Psoas muscle (tissue), 8 donors: Measurements from ENCODE around the gene NPRL2. TPM values are rescaled to one million over a fixed set of nuclear protein-coding genes. Genes with fewer than 3 reads are reported as not detected.

ENCODE experiments used
- ATAC-seq, 4 donors: fragments of 200-7000 bp; cut with Tn5 transposase; one replicate each; pipeline ENCODE4 v1.9.1; 2020; ENCODE audit warnings: moderate library complexity in 3 of 4, mild to moderate bottlenecking in 2 of 4
- DNase-seq, 2 donors: peaks; one replicate each; pipeline ENCODE4 v3.0.0-alpha.2; 2020
- H3K27ac ChIP-seq: fragments of 200-600 bp; one replicate; pipeline ENCODE4 v1.8.0; 2022
- H3K27me3 ChIP-seq, 3 donors: fragments of 200-600 bp in 1 of 3; one replicate each; pipeline versions ENCODE4 v1.6.1 to v1.8.0; 2013 to 2022; ENCODE audit warnings: low read length in 2 of 3, mild to moderate bottlenecking in 2 of 3, moderate library complexity in 1 of 3; ENCODE audit not compliant: insufficient read depth in 3 of 3
- H3K36me3 ChIP-seq, 2 donors: fragments of 200-600 bp in 1 of 2; one replicate each; pipeline versions ENCODE4 v1.6.1 to v1.8.0; 2013 to 2022; ENCODE audit warnings: low read depth in 1 of 2, mild to moderate bottlenecking in 1 of 2, moderate library complexity in 1 of 2; ENCODE audit not compliant: insufficient read depth in 1 of 2
- H3K4me1 ChIP-seq: fragments of 200-600 bp; one replicate; pipeline ENCODE4 v1.8.0; 2022
- H3K4me3 ChIP-seq: fragments of 200-600 bp; one replicate; pipeline ENCODE4 v1.8.0; 2022; ENCODE audit warnings: mild to moderate bottlenecking
- H3K9me3 ChIP-seq: fragments of 200-600 bp; one replicate; pipeline ENCODE4 v1.8.0; 2022
- WGBS, 3 donors: extraction: QIAGEN DNeasy Blood & Tissue Kit; methylation state at CpG; one replicate each; pipeline versions ENCODE4 v1.1.6 to v1.1.7; 2013; 5-methylcytosine and 5-hydroxymethylcytosine counted together
- intact Hi-C, 2 donors: fragments of 100-400 bp; cut with DNase I; formaldehyde crosslinking; loops; one replicate each; pipeline versions ENCODE4 v1.11.0 to v1.14.2; 2022
- long read RNA-seq, 2 donors: library from polyadenylated mRNA; unstranded; transcript quantifications; one replicate each; pipeline ENCODE4 v2.0.0, GENCODE V29; 2021
- polyA plus RNA-seq, 3 donors: library from polyadenylated mRNA; stranded (reverse); fragments of 200-250 nt; gene quantifications; one replicate each; pipeline ENCODE4 v1.2.3, GENCODE V29; 2013
- total RNA-seq, 4 donors: library from RNA; stranded (reverse); fragmentation: NEBNext Ultra II Directional in 2 of 4; extraction: Animal tissue kit (Norgen Biotek cat#: 25700) in 2 of 4; gene quantifications; one replicate each; pipeline versions ENCODE4 v1.2.1 to v1.2.4, GENCODE V29; 2021 to 2023
- TF ChIP-seq, protein P1 (sequence below): fragments of 200-600 bp; IDR thresholded peaks from one replicate; pipeline ENCODE4 v1.8.0; 2022; ENCODE audit warnings: antibody characterized with exemption
- donor health status: healthy with polysubstance abuse.
- donor health status: DM: no; HTN: no; CAD: no; lungs with moderate emphysema.
- donor health status: Bipolar disorder and iron deficiency.
- donor health status: healthy.
- donor health status: DM: yes; HTN: yes; CAD: no.
- donor health status: DM: no; HTN: no; CAD: no.
- donor health status: DM: no; HTN: no; CAD: no.
- donor health status: DM: yes; HTN: yes; CAD: no.

The NPRL2 gene
- total RNA-seq (10 to 100 TPM; 16.1 to 29.5 (median 19.6) TPM), polyA plus RNA-seq (10 to 100 TPM; 21.5 to 36.6 (median 21.7) TPM)
- long read RNA-seq, donor 1, transcript NPRL2-201 (11 exons, 1,700 nt) = major isoform, 17 of 29 reads
- long read RNA-seq, donor 1, partial matches to known transcripts = 1 of 29 reads
- long read RNA-seq, donor 1, other reads (novel, unspliced or antisense) = 10 of 29 reads
- long read RNA-seq, donor 2, transcript NPRL2-201 (11 exons, 1,700 nt) = major isoform, 28 of 41 reads
- long read RNA-seq, donor 2, partial matches to known transcripts = 2 of 41 reads
- long read RNA-seq, donor 2, other reads (novel, unspliced or antisense) = 11 of 41 reads

DNA sequence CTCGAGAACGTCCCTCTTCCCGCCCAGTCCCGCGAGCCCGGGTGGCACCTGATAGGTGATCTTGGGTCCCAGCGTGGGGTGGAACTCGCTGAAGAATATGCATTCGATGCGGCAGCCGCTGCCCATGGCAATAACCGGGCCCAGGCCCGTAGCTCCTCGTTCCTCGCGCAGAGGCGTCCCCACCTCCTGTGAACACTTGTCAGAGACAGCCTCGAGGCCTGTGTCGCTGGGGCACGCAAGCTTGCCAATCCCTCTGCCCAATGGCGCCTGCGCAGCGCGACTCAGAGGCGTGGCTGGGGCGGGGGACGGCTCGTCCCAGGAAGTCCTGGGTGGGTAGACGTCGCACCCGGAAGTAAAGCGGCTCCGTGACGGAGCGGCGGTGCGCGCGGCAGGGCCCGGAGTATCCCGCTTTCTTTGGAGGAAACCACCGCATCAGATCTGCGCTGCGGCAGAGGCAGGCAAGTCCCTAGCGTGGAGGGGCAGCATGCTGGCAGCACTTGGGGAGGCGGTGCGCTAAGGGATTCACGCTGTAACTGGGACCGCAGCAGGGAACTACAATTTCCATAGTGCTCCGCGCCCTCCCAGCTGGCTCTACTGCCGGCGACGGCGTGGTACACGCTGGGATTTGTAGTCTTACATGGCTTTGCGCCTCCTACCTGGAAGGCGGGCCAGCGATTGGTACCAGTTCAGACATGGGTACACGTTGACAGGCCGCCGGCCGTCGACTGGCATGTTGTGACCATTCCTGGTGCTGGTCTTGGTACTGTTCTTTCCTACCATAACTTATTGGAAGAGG lies at the start of gene NPRL2, which contains the start of gene CYB561D2:
Gene NPRL2, minus strand, starts transcription at position 249 of the 796 bp plus-strand sequence. Its CDS starts 123 bp downstream, at position 126.
Gene CYB561D2, plus strand, starts transcription at position 336 of the 796 bp plus-strand sequence. CDS start 572 bp downstream, outside the sequence.
- Histone ChIP-seq H3K36me3 (peaks cover 5 to 50% of the 10 kb centered on the region in 2 donors), H3K9me3 (no peaks in the 10 kb centered on the region), H3K27me3 (no peaks in the 10 kb centered on the region), H3K4me1 (peaks cover 43% of the 10 kb centered on the region), H3K27ac (peak within 1 kb of the TSS; percentile 97), H3K4me3 (peak within 1 kb of the TSS; percentile 92)
- 0 to 1% (median 1%) methylated on average over 63 to 64 of the region's 64 CpGs for WGBS, 3 donors
- peak; percentile 98 to 99 for DNase-seq
- peak; percentile 94 to 96 (median 94) for ATAC-seq
- TF ChIP-seq, protein P1, sequence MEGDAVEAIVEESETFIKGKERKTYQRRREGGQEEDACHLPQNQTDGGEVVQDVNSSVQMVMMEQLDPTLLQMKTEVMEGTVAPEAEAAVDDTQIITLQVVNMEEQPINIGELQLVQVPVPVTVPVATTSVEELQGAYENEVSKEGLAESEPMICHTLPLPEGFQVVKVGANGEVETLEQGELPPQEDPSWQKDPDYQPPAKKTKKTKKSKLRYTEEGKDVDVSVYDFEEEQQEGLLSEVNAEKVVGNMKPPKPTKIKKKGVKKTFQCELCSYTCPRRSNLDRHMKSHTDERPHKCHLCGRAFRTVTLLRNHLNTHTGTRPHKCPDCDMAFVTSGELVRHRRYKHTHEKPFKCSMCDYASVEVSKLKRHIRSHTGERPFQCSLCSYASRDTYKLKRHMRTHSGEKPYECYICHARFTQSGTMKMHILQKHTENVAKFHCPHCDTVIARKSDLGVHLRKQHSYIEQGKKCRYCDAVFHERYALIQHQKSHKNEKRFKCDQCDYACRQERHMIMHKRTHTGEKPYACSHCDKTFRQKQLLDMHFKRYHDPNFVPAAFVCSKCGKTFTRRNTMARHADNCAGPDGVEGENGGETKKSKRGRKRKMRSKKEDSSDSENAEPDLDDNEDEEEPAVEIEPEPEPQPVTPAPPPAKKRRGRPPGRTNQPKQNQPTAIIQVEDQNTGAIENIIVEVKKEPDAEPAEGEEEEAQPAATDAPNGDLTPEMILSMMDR = no peak
- intact Hi-C loops = no loop called here

DNA sequence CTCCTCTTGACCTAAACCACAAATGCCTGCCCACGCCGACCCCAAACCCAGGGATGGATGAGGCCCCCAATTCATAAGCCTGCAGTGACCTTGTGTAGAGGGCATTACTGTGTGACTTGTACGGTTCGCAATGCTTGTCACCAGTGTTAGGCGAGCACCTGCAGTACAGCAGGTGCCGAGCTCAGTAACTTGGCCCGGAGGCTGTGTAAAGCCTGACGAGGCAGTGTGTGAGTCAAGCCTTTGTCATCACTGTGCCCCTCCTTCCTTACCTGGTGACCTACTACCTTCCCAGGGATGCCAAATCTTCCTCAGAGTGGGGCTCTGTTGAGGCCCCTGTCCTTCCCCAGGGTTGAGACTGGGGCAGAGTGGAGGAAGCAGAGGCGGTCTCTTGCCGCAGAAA lies 45.9 kb upstream of the NPRL2 start:
- intact Hi-C loops = no loop called here
- Histone ChIP-seq H3K27ac (no peak overlapping the region), H3K4me3 (no peak overlapping the region), H3K9me3 (no peaks in the 10 kb centered on the region), H3K27me3 (no peaks in the 10 kb centered on the region), H3K4me1 (peaks cover 2% of the 10 kb centered on the region), H3K36me3 (no peaks in the 10 kb centered on the region)
- ATAC-seq = no peak
- TF ChIP-seq, protein P1 = no peak
- WGBS, 3 donors = 91 to 97% (median 95%) methylated on average over 10 of the region's 10 CpGs
- DNase-seq = no peak

DNA sequence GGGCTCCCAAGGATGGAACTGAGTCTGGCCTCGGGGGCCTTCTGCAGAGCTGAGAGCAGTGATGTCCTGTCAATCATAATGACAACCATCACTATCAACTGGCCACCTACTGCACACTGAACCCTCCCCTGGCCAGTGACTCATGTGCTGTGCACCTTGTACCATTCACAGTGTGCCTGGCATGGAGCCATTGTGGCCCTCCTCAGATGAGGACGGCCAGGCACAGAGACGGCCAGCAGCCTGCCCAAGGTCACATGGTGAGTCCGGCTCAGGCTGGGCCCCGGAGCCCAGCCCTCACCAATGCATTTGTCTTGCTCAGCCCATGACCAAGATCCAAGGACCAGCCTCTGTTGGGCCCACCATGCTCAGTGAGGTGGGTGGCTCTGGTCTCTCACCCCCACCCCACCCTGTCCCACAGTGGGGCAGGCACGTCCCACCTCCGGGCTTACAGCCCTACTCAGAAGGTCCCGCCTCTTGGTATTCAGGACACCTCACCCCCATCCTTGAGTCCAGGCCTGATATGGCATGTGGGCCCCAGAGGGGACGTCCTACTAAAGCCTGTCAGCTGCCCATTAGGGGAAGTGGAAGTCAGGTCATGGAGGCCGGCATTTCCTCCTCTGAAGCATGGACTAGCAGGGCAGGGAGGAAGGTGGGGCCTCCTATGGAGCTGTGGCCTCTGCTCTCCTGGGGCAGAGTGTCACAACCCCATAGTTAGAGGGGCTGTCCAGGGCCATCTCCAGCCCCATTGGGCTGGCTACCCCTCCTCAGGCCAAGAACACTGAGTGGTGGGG lies 44.7 kb upstream of the NPRL2 start:
- H3K36me3 ChIP-seq = no peaks in the 10 kb centered on the region
- H3K27ac ChIP-seq = no peak overlapping the region
- H3K27me3 ChIP-seq = no peaks in the 10 kb centered on the region
- H3K4me1 ChIP-seq = peaks cover 14% of the 10 kb centered on the region
- DNase-seq (no peak), ATAC-seq (no peak)
- TF ChIP-seq, protein P1 = no peak
- H3K4me3 ChIP-seq = no peak overlapping the region
- WGBS, 3 donors = 85 to 87% (median 87%) methylated on average over 10 of the region's 10 CpGs
- intact Hi-C loops = no loop called here
- H3K9me3 ChIP-seq = no peaks in the 10 kb centered on the region

DNA sequence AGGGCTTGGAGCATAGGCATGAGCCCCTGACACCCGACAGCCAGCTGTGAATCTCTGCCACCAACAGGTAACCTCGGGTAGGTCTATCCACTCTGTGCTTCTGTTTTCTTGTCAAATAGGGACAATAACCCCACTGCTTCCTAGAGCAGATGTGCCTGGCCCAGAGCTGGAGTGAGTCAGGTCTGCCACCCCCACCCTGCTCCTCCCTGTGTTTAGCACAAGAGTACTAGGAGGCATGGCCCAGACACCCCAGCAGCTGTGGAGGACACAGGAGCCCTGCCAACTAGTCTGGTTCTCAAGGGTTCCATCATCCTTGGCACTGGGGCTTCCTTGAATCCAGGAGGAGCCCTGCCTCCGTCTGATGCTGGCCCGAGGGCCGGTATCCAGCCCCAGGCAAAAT lies 42.5 kb upstream of the NPRL2 start:
- Histone ChIP-seq H3K27me3 (no peaks in the 10 kb centered on the region), H3K36me3 (no peaks in the 10 kb centered on the region), H3K4me3 (no peak overlapping the region), H3K4me1 (peaks cover 17% of the 10 kb centered on the region), H3K9me3 (no peaks in the 10 kb centered on the region), H3K27ac (no peak overlapping the region)
- no peak for ATAC-seq
- TF ChIP-seq, protein P1 = no peak
- intact Hi-C loops = no loop called here
- no peak for DNase-seq
- 76 to 83% (median 81%) methylated on average over 5 of the region's 5 CpGs for WGBS, 3 donors
